ENCODE measurements around the gene PLXNA4. TPM values are rescaled to one million over a fixed set of nuclear protein-coding genes. Genes with fewer than 3 reads are reported as not detected.
"Not testable (repeated sequence)": the region's sequence is repeated elsewhere in the genome, so short reads cannot be mapped to it uniquely, and the experiment has no call there.

Gene PLXNA4
- total RNA-seq, 1 experiment from 2014 or later, result 0.11 TPM

DNA sequence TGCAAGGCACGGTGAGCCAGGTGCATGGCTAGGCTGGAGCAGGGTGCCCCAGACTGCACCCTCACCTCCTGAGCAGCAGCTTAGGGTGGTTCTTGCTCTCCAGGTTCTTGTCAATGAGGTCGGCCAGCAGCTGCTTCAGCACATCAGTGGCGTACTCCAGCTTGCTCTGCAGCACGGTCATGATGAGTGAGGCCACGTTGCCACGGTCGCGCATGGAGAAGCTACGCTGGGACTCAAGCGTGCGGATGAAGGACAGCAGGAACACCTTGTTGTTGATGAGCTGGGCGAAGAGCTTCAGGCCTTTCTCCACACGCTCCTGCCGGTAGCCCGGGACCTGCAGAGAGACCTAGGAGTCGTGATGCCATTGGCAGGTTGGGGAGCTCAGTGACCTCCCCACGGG lies 408.0 kb downstream of the PLXNA4 start:
- Histone ChIP-seq H3K4me1 (ENCODE audit: insufficient read depth, low read length, poor library complexity, severe bottlenecking) (no peaks in the 10 kb centered on the region), H3K27me3 (replicated peaks; ENCODE audit: insufficient read depth, low read depth, low read length, poor library complexity) (peaks cover 32% of the 10 kb centered on the region), H3K36me3 (ENCODE audit: insufficient read depth, low read length, poor library complexity, severe bottlenecking) (no peaks in the 10 kb centered on the region), H3K27ac (ENCODE audit: low read depth, low read length, poor library complexity, severe bottlenecking) (no peak overlapping the region), H3K4me3 (ENCODE audit: low read depth, low read length, poor library complexity, severe bottlenecking) (no peak overlapping the region), H3K9me3 (ENCODE audit: low read depth, low read length, poor library complexity, severe bottlenecking) (no peaks in the 10 kb centered on the region)
- no TSS peak for BruUV-seq (replicated peaks)
- POLR2A ChIA-PET (ENCODE audit: low non-redundant PET), result interaction anchor here (0.6 kb wide), 1 partner anchor 829 kb away, joined by 11 read pairs; no protein-coding TSS in a partner anchor
- intact Hi-C loops (cut with micrococcal nuclease; ENCODE audit: unreplicated experiment), result no loop called here
- CTCF ChIA-PET, result no interaction called here
- DNase-seq (ENCODE audit: low spot score), result no peak
- TF ChIP-seq EZH2 (IDR thresholded peaks at IDR 0.05; ENCODE audit: borderline replicate concordance, low read depth, low read length, poor library complexity, severe bottlenecking), result no peak
- TF ChIP-seq, protein P1, sequence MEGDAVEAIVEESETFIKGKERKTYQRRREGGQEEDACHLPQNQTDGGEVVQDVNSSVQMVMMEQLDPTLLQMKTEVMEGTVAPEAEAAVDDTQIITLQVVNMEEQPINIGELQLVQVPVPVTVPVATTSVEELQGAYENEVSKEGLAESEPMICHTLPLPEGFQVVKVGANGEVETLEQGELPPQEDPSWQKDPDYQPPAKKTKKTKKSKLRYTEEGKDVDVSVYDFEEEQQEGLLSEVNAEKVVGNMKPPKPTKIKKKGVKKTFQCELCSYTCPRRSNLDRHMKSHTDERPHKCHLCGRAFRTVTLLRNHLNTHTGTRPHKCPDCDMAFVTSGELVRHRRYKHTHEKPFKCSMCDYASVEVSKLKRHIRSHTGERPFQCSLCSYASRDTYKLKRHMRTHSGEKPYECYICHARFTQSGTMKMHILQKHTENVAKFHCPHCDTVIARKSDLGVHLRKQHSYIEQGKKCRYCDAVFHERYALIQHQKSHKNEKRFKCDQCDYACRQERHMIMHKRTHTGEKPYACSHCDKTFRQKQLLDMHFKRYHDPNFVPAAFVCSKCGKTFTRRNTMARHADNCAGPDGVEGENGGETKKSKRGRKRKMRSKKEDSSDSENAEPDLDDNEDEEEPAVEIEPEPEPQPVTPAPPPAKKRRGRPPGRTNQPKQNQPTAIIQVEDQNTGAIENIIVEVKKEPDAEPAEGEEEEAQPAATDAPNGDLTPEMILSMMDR (conservative IDR thresholded peaks at IDR 0.05; ENCODE audit: low read depth, low read length), result no peak

DNA sequence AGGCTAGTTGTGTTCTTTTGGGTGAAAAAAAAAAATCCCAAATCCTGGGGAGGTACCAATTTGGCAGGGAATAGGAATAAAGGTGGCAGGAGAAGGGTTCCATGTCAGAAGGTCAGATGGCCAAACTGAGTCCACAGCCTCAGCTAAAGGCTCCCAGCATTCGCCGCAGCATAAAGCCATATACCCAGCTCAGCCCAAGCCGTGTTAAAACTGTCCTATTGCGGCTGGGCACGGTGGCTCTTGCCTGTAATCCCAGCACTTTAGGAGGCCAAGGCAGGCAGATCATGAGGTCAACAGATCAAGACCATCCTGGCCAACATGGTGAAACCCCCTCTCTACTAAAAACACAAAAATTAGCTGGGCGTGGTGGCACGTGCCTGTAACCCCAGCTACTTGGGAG lies 410.6 kb downstream of the PLXNA4 start:
- H3K27ac ChIP-seq (ENCODE audit: low read depth, low read length, poor library complexity, severe bottlenecking); DNase-seq (ENCODE audit: low spot score); BruUV-seq (replicated peaks); H3K4me1 ChIP-seq (ENCODE audit: insufficient read depth, low read length, poor library complexity, severe bottlenecking); H3K9me3 ChIP-seq (ENCODE audit: low read depth, low read length, poor library complexity, severe bottlenecking); intact Hi-C loops (cut with micrococcal nuclease; ENCODE audit: unreplicated experiment); H3K4me3 ChIP-seq (ENCODE audit: low read depth, low read length, poor library complexity, severe bottlenecking); H3K36me3 ChIP-seq (ENCODE audit: insufficient read depth, low read length, poor library complexity, severe bottlenecking); CTCF ChIA-PET: not testable (repeated sequence)
- POLR2A ChIA-PET (ENCODE audit: low non-redundant PET), result interaction anchor here (0.7 kb wide), 1 partner anchor 66 kb away, joined by 4 read pairs; no protein-coding TSS in a partner anchor
- H3K27me3 ChIP-seq (replicated peaks; ENCODE audit: insufficient read depth, low read depth, low read length, poor library complexity), result peaks cover 34% of the 10 kb centered on the region

DNA sequence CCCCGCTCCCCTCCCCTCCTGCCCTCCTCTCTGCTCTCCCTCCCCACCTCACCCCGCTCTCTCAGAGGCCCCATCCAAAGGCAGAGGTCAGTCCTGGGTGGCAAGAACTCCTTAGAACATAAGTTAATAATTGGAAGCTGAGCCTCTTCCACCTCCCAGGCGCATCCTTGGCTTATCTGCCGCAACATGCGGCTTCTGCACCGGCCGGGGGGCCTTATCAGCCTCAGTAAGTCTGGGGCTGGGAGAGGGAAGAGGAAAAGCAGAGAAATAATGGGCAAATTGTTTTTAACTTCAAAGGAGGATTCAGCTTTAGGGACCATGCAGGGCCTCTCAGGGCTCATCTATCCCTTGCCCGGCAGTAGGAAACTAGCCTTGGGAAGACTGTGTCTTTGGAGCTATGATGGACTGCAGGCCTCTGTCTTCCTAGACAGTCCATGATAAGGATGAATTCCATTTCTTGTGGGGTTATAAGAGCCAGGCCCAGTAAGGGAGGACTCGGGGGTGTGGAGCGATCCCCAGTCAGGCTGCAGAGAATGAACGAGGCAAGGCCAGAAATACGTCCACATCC lies 411.6 kb downstream of the PLXNA4 start:
- Histone ChIP-seq H3K36me3 (ENCODE audit: insufficient read depth, low read length, poor library complexity, severe bottlenecking) (no peaks in the 10 kb centered on the region), H3K4me1 (ENCODE audit: insufficient read depth, low read length, poor library complexity, severe bottlenecking) (no peaks in the 10 kb centered on the region), H3K27me3 (replicated peaks; ENCODE audit: insufficient read depth, low read depth, low read length, poor library complexity) (peaks cover 31% of the 10 kb centered on the region), H3K4me3 (ENCODE audit: low read depth, low read length, poor library complexity, severe bottlenecking) (no peak overlapping the region), H3K9me3 (ENCODE audit: low read depth, low read length, poor library complexity, severe bottlenecking) (no peaks in the 10 kb centered on the region), H3K27ac (ENCODE audit: low read depth, low read length, poor library complexity, severe bottlenecking) (no peak overlapping the region)
- ChIA-PET POLR2A (ENCODE audit: low non-redundant PET) (no interaction called here), CTCF (no interaction called here)
- TF ChIP-seq, protein P1 (conservative IDR thresholded peaks at IDR 0.05; ENCODE audit: low read depth, low read length), result no peak
- TF ChIP-seq EZH2 (IDR thresholded peaks at IDR 0.05; ENCODE audit: borderline replicate concordance, low read depth, low read length, poor library complexity, severe bottlenecking), result no peak
- intact Hi-C loops (cut with micrococcal nuclease; ENCODE audit: unreplicated experiment), result no loop called here
- no TSS peak for BruUV-seq (replicated peaks)
- DNase-seq (ENCODE audit: low spot score), result no peak

DNA sequence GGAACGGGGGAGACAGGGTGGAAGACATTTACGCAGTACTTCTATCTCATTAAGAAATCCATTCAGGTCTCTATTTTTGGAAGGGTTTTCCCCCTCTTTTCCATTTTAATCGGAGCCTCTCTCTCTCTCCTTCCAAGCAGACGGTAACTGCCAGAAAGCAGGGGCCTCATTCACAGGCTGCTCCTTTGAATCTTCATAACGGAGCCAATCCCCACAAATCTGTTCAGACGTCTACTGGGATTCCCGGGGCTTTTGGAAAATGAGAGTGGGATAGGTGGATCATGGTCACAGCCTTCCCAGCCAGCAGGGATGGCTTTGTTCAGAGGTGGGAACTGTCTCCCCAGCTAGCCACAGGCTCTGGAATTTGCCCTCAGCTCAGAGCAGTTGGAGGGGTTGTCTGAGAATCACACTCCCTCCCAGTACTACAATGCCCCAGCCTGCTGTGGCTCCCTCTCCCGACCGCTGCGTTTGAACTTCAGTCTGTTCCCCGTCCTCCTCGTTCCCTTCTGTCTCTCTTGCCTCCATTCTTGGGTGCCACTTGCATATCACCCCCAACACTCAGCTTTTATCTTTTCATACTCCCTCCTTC lies 413.6 kb downstream of the PLXNA4 start:
- Histone ChIP-seq H3K27me3 (replicated peaks; ENCODE audit: insufficient read depth, low read depth, low read length, poor library complexity) (peaks cover 27% of the 10 kb centered on the region), H3K4me3 (ENCODE audit: low read depth, low read length, poor library complexity, severe bottlenecking) (no peak overlapping the region), H3K36me3 (ENCODE audit: insufficient read depth, low read length, poor library complexity, severe bottlenecking) (no peaks in the 10 kb centered on the region), H3K9me3 (ENCODE audit: low read depth, low read length, poor library complexity, severe bottlenecking) (no peaks in the 10 kb centered on the region), H3K27ac (ENCODE audit: low read depth, low read length, poor library complexity, severe bottlenecking) (no peak overlapping the region), H3K4me1 (ENCODE audit: insufficient read depth, low read length, poor library complexity, severe bottlenecking) (no peaks in the 10 kb centered on the region)
- no peak for DNase-seq (ENCODE audit: low spot score)
- no TSS peak for BruUV-seq (replicated peaks)
- intact Hi-C loops (cut with micrococcal nuclease; ENCODE audit: unreplicated experiment), result no loop called here
- TF ChIP-seq EZH2 (IDR thresholded peaks at IDR 0.05; ENCODE audit: borderline replicate concordance, low read depth, low read length, poor library complexity, severe bottlenecking), result no peak
- TF ChIP-seq, protein P1 (conservative IDR thresholded peaks at IDR 0.05; ENCODE audit: low read depth, low read length), result no peak
- CTCF ChIA-PET, result no interaction called here
- POLR2A ChIA-PET (ENCODE audit: low non-redundant PET), result no interaction called here

Data from A673 (cell line).